ENCODE data around the gene DCXR.

The DCXR gene

GRCh38 chr17:82037092-82037888 is at the start of gene DCXR:
DCXR (minus strand) TSS chr17:82037697; CDS start chr17:82037682, 15 bp downstream.
- peak; percentile 33 for FAIRE-seq

GRCh38 chr17:82085931-82086764 is 48.7 kb upstream of the DCXR start:
- FAIRE-seq = no peak

- no peak for FAIRE-seq
These were observed 47.7 kb upstream of the DCXR start for GRCh38 chr17:82085031-82085861.

GRCh38 chr17:82084373-82085030 is 47.0 kb upstream of the DCXR start:
- FAIRE-seq = no peak

GRCh38 chr17:82083533-82084359 is 46.2 kb upstream of the DCXR start:
- no peak for FAIRE-seq

GRCh38 chr17:82083009-82083408 is 45.5 kb upstream of the DCXR start:
- FAIRE-seq = no peak

- FAIRE-seq = no peak
These were observed 45.0 kb upstream of the DCXR start for GRCh38 chr17:82082456-82082855.

GRCh38 chr17:82081966-82082365 is 44.5 kb upstream of the DCXR start:
- FAIRE-seq = no peak

GRCh38 chr17:82081546-82081945 is 44.0 kb upstream of the DCXR start:
- no peak for FAIRE-seq

- FAIRE-seq = no peak
These were observed 43.4 kb upstream of the DCXR start for GRCh38 chr17:82080789-82081464.

GRCh38 chr17:82080048-82080788 is 42.7 kb upstream of the DCXR start:
- no peak for FAIRE-seq

- no peak for FAIRE-seq
These were observed 41.6 kb upstream of the DCXR start for GRCh38 chr17:82079001-82079677.

GRCh38 chr17:82078433-82078832 is 40.9 kb upstream of the DCXR start:
- no peak for FAIRE-seq

GRCh38 chr17:82077617-82078358 is 40.3 kb upstream of the DCXR start:
- FAIRE-seq = no peak

GRCh38 chr17:82076785-82077591 is 39.5 kb upstream of the DCXR start:
- no peak for FAIRE-seq

- FAIRE-seq = no peak
These were observed 38.7 kb upstream of the DCXR start for GRCh38 chr17:82076018-82076784.

- FAIRE-seq = no peak
These were observed 35.9 kb upstream of the DCXR start for GRCh38 chr17:82073446-82073845.

Data from colon (tissue), 2 donors.